NCI-H187 (cell line): Measurements from ENCODE around the gene CDH13.
A peak's percentile ranks its signal among the peaks of the same experiment; 100 is the strongest.

Source experiments
- DNase-seq, 2 experiments: peaks; one replicate each; lab custom pipeline; 2025; lab: John Stamatoyannopoulos, UW

CDH13 gene

DNA sequence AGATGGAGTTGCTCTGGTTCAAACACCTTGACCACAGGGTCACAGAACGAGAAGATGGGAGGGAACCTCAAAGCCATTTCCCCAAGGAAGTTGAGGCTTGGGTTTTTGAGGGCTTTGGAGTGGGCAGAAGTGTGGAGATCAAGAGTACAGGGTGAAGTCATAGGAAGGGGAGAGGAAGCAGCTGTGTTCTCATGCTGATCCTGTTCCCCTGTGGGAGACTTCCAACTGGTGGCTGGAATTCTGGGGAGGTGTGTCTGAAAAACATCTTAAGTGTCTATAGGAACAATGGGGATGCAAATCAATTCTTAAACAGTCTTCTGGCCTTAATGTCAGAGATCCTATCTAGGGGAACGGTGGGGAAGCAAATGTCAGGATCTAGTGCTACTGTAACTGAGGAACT lies 1142.2 kb downstream of the CDH13 start:
- no peak for DNase-seq

- no peak for DNase-seq
Observed at GRCh38 chr16:83769397-83770008, 1142.7 kb downstream of the CDH13 start.

DNA sequence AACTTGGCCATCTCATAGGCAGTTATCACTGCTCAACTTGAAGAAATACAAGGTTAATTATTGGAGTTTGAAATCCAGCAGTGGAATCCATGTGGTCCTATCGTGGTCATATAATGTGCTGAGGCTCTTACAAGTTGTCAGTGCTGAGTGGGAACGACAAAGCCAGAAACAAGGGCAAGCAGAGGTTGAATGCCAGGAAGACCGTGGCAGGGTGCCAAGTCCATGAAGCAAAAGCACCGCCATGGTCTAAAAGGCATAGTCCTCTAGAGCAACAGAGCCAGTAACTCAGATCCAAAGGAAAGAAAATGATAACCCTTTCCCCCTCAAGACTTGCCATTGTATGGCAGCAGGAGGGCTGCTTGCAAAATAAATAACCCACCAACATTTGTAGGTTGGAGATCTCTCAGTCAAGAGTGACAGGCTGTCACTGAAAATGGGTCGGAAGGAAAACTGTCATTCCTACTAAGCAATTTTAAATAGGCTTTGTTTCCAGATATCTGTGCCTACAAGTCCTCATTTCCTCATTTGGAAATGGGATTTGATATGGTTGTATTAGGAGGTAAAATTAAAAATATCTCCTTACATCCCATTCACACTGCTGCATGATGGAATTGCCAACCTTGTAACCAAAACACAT lies 1144.7 kb downstream of the CDH13 start:
- DNase-seq: no peak

DNA sequence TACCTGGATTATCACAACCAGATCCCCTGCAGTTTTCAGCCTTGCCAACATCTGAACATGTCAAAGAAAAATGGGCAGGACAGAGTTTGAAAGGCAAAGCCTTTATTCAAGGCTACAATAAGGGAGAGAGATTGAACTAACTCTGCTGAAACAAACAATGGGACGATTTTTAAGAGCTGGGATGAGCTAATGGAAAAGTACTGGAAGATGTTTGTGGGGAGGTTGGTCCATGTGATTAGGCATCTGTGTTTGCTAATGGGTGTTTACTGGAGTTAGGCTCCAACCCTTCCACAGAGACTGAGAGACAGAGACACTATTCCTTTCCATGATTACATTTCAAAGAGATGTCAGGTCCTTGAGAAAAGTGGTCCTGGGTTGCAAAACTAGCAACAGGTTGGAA lies 1146.0 kb downstream of the CDH13 start:
- DNase-seq: no peak

- no peak for DNase-seq
Observed at GRCh38 chr16:83774066-83774465, 1147.3 kb downstream of the CDH13 start.

DNA sequence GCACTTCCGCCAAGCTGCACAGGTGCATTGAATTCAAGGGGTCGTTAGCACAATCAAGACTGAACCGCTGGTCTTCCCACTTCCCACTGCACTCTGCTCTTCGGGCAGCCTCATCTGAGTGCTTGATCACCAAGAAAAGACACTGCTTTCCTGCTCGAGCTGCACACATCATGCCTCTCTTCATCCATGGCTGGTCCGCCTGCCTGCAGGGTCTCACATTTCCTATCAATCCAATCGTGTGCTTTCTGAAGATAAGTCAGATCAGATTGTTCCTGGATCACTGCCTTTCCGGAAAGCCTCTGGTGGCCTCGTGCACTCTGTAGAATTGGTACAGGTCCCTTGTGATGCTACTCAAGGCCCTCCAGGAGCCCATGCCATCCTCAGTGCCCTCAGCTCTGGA lies 1150.2 kb downstream of the CDH13 start:
- no peak for DNase-seq

DNA sequence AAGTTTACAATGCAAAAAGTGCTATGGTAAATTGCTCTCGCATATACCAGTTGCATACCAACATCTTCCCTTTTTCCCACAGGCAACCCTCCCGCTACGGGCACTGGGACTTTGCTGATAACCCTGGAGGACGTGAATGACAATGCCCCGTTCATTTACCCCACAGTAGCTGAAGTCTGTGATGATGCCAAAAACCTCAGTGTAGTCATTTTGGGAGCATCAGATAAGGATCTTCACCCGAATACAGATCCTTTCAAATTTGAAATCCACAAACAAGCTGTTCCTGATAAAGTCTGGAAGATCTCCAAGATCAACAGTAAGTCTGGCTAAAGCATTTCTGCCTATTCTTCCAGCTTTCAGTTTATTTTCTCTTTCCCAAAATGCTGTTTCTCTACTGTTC lies 1153.1 kb downstream of the CDH13 start:
- DNase-seq: no peak

GRCh38 chr16:83785455-83785854 lies 1158.7 kb downstream of the CDH13 start:
- DNase-seq: no peak

GRCh38 chr16:83789642-83790401 lies 1163.1 kb downstream of the CDH13 start:
- DNase-seq: no peak

GRCh38 chr16:83791916-83792315 lies 1165.1 kb downstream of the CDH13 start:
- no peak for DNase-seq

GRCh38 chr16:83792391-83792790 lies 1165.6 kb downstream of the CDH13 start:
- no peak for DNase-seq

DNA sequence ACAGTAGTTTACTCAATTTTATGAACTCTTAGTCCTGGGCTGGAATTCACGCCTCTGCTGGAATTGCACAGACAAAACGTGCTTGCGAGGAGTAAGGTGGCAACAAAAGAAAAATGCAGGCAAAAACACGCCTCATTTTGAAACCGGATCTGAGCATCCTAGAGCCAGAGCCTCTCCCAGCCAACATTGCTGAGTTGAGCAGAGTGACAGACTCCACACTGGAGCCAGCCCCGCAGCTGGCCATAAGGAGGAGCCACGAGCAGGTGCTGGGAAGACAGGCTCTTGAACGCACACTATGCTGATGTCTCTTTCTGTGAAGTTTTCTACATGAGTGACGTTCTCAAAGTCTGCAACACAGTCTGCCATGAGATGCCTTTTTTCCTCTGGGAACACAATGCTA lies 1166.4 kb downstream of the CDH13 start:
- peak; percentile 4 to 24 for DNase-seq

DNA sequence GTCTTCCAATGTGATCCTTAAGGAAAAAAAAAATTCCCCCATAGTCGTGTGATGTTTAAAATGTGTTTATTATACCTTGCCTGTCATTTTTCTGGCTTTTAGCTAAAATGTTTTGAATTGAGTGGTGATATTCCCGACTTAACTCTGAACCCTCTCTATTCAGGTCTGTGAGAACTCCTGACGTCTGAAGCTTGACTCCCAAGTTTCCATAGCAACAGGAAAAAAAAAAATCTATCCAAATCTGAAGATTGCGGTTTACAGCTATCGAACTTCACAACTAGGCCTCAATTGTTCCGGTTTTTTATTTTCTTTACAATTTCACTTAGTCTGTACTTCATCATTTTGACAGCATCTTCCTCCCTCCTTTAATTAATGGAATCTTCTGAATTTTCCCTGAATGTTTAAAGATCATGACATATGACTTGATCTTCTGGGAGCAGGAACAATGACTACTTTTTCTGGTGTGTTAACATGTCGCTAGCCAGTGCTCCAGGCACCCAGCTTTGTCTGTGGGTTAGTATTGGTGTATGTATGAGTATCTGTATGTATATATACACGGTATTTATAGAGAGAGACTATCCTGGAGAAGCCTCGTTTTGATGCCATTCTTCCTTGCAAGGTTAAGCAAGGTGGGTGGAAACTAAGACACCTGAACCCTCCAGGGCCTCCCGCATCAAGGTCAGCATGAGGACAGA lies 1168.2 kb downstream of the CDH13 start:
- no peak for DNase-seq

DNA sequence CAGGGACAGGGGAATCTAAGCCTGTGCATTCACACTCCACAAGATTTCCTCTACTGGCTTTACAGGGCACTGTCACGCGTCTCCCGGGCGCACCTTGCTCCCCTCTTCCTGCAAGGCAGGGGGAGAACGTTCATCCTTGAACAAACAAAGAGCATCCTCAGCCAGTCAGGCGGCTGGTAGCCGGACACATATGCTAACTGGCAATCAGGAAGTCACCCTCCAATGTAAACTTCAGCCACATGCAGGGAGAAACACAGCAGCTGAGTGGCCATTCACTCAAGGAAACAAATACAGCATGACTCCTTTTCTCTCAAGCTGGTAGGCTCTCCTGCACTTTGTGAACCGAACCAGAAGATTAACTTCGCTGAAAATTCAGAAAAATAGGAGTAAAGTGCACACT lies 1170.2 kb downstream of the CDH13 start:
- DNase-seq: no peak

DNA sequence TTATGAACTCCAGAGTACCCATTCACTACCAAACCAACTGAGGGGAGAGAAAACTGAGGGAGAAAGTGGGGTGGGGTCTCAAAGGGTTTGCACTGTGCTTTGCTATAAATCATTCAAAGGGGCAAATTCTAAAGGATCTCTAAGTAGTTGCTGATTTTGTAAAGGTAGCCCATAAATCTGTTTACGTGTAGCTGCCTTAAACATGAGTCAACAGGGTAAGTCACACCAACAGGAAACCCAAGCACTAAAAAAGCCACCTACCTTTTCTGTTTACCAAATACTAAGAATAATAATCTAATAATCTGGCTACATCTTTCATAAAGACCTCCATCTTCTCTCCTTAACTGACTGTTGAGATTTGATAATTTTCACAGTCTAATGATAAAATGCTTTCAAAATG lies 1172.6 kb downstream of the CDH13 start:
- DNase-seq: no peak

DNA sequence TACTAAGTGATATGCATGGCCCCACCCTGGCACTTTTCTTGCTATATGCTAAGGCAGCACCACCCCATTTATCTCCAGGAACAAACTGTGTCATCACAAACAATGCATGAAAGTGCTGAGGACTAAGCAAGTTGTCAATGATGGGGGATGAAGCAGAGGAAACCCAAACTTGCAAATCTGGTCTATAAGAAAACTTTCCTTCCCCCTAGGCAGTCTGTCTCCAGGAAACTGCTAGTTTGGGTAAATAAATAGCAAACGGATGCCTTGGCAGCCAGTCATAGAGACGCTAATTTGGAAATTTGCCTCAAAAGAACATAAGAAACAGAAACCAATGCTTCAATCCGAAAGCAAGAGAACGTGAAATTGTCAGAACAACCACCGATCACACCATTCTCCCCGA lies 1175.4 kb downstream of the CDH13 start:
- no peak for DNase-seq

DNA sequence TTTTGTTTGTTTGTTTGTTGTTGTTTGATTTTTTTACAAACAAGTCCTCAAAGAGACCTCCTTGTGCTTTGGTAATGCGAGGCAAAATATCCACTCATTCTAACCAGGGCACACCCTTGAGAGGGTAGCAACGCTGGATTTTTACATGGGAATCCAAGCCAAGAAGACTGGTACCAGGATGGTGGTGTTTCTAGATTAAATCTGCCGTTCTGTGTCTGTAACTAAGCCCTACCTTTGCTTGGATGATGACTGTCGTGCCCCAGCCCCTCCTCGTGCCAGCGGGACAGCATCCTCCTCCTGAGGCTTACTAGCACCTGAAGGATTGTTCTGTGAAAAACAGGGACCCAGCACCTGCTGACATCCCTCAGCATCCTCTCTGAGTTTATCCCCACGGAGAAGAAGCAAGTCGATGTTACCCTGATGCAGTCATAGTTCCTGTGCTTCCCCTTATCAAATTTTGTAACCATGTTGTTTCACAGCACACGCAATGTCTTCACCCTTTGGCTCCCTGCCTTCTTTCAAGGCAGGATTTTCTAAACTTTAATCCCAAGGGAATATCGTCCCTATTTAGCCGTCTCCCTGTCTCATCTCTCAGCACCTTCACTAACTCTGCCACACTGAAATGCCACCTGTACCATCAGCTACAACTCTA lies 1175.9 kb downstream of the CDH13 start:
- no peak for DNase-seq

GRCh38 chr16:83803811-83804210 lies 1177.0 kb downstream of the CDH13 start:
- DNase-seq: no peak

- no peak for DNase-seq
Observed at GRCh38 chr16:83804366-83804765, 1177.6 kb downstream of the CDH13 start.

DNA sequence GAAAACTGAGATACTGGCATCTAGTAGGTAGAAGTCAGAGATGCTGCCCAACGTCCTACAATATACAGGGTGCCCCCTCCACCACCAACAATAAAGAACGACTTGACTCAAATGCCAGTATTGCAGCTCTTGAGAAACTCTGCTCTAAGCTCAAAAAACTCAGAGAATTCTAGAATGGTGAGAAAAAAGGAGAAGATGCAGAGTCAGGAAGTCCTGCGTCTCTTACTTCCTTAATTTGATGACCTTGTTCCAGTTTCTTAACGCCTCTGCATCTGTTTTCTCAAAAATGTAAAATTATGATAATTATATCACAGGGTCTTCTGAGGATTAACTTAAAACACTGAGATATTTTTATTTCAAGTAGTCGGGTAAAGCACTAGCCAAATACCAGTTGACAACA lies 1179.3 kb downstream of the CDH13 start:
- DNase-seq: no peak

GRCh38 chr16:83806731-83807130 lies 1180.0 kb downstream of the CDH13 start:
- DNase-seq: no peak

GRCh38 chr16:83807327-83807709 lies 1180.5 kb downstream of the CDH13 start:
- no peak for DNase-seq
